Stimulated activated CD8-positive, alpha-beta memory T cell treated with anti-CD3 and anti-CD28 coated beads, Interleukin-4, amount 100 ng/mL, for 1 hour (primary cell): Measurements from ENCODE around the gene ARL5A.

Experiments
- DNase-seq, 2 donors: peaks; one replicate each; pipeline ENCODE4 v3.0.0-alpha.2; 2020; ENCODE audit warnings: low read depth in 2 of 2, low spot score in 1 of 2

ARL5A gene

GRCh38 chr2:151767536-151767935, 60.7 kb downstream of the ARL5A start:
- DNase-seq = no peak

DNA sequence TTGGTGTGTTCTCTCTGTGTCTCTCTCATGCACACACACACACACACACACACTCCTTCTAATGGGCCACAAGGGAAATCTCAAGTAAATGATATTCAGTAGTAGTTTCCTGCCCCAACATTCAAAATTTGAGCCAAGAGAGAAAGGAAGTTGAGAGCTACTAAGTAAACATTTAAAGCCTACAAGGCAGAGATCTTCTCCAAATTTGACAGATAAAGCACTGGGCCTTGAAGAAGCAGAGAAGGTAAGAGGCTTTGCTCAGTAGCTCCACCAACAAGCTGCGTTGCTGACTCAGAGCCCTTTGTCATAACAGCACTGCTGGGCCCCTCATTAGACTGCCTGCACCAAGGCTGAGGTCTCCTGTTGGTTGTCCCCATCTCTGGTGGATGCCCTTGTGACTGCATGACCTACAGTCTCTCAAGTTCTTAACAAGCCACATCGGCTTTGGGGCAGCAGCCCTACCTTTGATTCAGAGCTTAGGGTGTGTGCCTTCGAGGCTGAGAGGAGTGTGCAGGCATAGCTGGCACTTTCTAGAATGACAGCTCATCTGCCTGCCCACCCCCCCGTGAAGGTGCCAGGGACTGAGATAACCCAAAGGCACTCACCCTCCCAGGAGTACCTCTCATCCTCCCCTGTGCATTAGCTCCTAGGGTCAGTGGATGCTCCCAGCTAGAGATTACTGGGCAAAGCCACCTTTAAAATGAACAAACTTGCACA, 61.6 kb downstream of the ARL5A start:
- DNase-seq = no peak

DNA sequence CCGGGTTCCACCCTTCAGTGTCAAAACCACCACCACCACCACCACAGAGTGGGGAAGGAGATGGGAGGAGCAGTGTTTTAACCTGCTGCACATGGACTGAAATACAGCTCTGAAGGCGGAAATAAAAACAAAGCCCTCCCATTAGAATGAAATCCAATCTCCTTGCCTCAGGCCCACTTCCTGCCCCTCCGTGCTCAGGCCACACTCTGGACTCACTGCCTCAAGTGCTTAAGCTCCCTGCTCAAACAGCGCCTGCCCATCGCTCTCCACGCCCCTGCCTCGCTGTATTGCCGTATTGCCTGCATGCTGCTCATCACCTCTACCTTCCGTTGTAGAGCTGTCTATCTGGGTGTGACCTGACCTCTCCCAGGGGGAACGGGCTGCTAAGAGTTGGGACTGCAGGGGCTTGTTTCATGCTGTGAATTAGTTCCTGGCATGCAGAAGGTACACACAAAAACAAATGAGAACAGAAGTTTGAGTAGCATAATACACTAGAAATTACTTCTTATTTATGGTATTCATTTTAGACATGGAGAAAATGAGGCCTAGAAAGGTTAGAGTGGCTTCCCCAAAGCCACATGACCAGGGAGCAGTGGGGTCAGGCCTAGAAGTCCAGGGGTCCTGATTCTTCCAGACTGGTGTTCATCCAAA, 62.3 kb downstream of the ARL5A start:
- no peak for DNase-seq

- no peak for DNase-seq
Observed at GRCh38 chr2:151762694-151763093, 65.5 kb downstream of the ARL5A start.

- no peak for DNase-seq
Observed at GRCh38 chr2:151761687-151762086, 66.5 kb downstream of the ARL5A start.

GRCh38 chr2:151761193-151761592, 67.0 kb downstream of the ARL5A start:
- DNase-seq = no peak

GRCh38 chr2:151760139-151760650, 68.0 kb downstream of the ARL5A start:
- DNase-seq = no peak

DNA sequence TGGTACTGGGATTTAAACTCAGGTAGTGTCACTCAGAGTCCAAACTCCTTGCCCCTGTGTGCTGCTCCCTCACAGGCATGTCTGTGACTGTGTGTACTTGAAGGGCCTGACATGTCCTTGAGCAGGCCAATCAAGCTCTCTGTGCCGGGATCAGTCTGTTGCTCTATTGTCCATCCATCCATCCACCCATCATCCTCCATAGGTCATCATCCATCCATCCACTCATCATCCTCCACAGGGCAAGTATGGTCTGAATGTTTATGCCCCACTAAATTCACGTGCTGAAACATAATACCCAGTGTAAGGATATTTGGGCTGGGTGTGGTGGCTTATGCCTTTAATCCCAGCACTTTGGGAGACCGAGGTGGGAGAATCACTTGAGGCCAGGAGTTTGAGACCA, 69.5 kb downstream of the ARL5A start:
- no peak for DNase-seq

DNA sequence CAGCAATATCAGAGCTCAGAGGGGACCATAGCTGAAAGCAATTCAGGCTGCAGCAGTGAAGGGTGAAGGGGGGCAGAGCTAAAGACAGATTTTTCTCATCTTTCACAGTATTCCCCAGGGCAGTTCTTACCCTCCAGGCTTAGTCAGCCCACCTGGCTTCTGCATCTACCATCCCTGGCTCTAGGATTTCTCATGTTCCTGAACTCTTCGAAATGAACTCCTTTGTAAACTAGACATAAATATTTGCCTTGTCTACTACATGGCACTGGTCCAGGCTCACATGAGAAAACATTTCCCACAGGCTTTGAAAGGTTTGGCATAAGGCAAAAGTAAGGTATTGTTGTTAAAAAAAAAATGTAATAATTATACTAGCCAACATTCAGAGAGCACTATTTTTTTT, 70.4 kb downstream of the ARL5A start:
- no peak for DNase-seq

DNA sequence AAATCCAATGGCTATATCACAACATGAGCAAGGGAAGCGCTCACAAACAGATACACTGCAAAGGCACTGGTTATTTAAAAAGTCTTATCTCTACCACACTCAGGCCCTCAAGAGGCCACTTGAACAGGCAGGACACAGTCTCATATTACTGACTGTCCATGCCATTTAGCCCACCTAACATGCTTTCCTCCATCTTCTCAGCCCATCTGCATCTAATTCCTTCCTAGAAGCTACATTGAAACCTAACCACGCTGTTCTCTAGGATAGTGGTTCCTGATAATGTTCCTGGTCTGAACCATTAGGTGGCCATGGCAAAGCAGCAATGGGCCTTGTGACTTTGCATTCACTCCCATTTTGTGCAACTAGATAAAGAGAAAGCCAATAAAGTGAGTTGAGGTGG, 71.4 kb downstream of the ARL5A start:
- DNase-seq = no peak

DNA sequence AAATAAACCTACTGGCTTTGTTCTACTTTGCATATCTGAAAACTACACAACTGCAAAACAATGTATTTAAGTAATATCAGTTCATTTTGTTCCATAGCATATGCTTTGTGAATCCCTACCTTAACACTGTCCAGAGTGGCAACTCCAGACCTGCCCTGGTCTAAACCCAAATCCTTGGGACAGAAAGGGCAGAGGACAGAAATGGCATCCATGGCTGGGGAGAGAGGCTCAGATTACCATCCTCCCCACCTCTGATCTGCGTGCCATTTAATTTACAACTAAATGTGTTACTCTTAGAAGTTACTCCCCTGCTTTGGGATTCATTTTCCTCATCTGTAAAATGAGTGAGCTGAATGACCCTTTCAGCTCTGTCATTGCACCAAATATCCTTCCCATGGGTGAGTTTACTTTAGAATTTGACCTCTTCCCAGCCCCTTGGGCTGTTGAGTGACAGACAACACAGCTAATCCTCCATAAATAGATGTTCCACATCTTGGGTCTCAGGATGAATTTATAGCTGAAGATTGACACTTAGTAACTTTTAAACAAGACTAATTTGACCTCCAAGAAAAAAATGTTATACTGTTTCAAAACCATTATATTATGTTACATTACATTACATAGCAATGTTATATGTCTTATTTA, 73.8 kb downstream of the ARL5A start:
- no peak for DNase-seq

GRCh38 chr2:151753540-151753939, 74.7 kb downstream of the ARL5A start:
- no peak for DNase-seq
